Activated CD8-positive, alpha-beta memory T cell treated with anti-CD3 and anti-CD28 coated beads, Interleukin-2, amount 50 U/mL, for 24 hours (primary cell): ENCODE results near the gene PPM1H.
"Not testable (repeated sequence)": the region's sequence is repeated elsewhere in the genome, so short reads cannot be mapped to it uniquely, and the experiment has no call there.

Experiments
- DNase-seq: peaks from one replicate; pipeline ENCODE4 v3.0.0-alpha.2; 2020; ENCODE audit errors: extremely low read depth

PPM1H gene

GRCh38 chr12:62683776-62684569 is 251.0 kb downstream of the PPM1H start:
- no peak for DNase-seq

GRCh38 chr12:62681306-62681705 is 253.6 kb downstream of the PPM1H start:
- no peak for DNase-seq

GRCh38 chr12:62679608-62680007 is 255.3 kb downstream of the PPM1H start:
- no peak for DNase-seq

GRCh38 chr12:62677355-62677754 is 257.6 kb downstream of the PPM1H start:
- DNase-seq: no peak

GRCh38 chr12:62676521-62677307 is 258.2 kb downstream of the PPM1H start:
- no peak for DNase-seq

GRCh38 chr12:62673028-62673815 is 261.7 kb downstream of the PPM1H start:
- no peak for DNase-seq

GRCh38 chr12:62670986-62671720 is 263.8 kb downstream of the PPM1H start:
- DNase-seq: no peak

GRCh38 chr12:62668782-62669181 is 266.2 kb downstream of the PPM1H start:
- no peak for DNase-seq

- not testable (repeated sequence) for DNase-seq
These were observed 270.0 kb downstream of the PPM1H start for GRCh38 chr12:62664951-62665350.

GRCh38 chr12:62660756-62661155 is 274.2 kb downstream of the PPM1H start:
- no peak for DNase-seq

GRCh38 chr12:62659453-62660295 is 275.3 kb downstream of the PPM1H start:
- no peak for DNase-seq

GRCh38 chr12:62658910-62659309 is 276.0 kb downstream of the PPM1H start:
- no peak for DNase-seq

GRCh38 chr12:62657363-62657632 is 277.7 kb downstream of the PPM1H start:
- no peak for DNase-seq

- DNase-seq: no peak
These were observed 278.2 kb downstream of the PPM1H start for GRCh38 chr12:62656591-62657362.

GRCh38 chr12:62655666-62656151 is 279.2 kb downstream of the PPM1H start:
- DNase-seq: no peak

GRCh38 chr12:62654326-62655241 is 280.4 kb downstream of the PPM1H start:
- no peak for DNase-seq

GRCh38 chr12:62653740-62654139 is 281.2 kb downstream of the PPM1H start:
- DNase-seq: no peak

GRCh38 chr12:62653304-62653703 is 281.6 kb downstream of the PPM1H start:
- DNase-seq: no peak

- no peak for DNase-seq
These were observed 283.8 kb downstream of the PPM1H start for GRCh38 chr12:62651138-62651537.
